AG09309 (cell line): Measurements from ENCODE around the gene ZNF445.

Experiments
- DNase-seq: peaks from one replicate; pipeline ENCODE4 v3.0.0-alpha.2; 2010; ENCODE audit warnings: low read depth
- H3K4me3 ChIP-seq: 2 replicates; pipeline ENCODE4 v1.5.1; 2011; ENCODE audit warnings: mild to moderate bottlenecking, low read depth, low read length, moderate library complexity; ENCODE audit not compliant: control insufficient read depth
- TF ChIP-seq, protein P1 (sequence below): IDR thresholded peaks from 2 replicates; pipeline ENCODE4 v1.5.1; 2011; ENCODE audit warnings: mild to moderate bottlenecking, low read depth, low read length, inconsistent platforms; ENCODE audit not compliant: insufficient read depth, control insufficient read depth; ENCODE audit errors: missing control alignments

The ZNF445 gene

GRCh38 chr3:44436181-44436580 lies 41.3 kb downstream of the ZNF445 start:
- DNase-seq: no peak
- H3K4me3 ChIP-seq: no peak overlapping the region

GRCh38 chr3:44434834-44435510 lies 42.5 kb downstream of the ZNF445 start:
- DNase-seq: no peak
- TF ChIP-seq, protein P1, sequence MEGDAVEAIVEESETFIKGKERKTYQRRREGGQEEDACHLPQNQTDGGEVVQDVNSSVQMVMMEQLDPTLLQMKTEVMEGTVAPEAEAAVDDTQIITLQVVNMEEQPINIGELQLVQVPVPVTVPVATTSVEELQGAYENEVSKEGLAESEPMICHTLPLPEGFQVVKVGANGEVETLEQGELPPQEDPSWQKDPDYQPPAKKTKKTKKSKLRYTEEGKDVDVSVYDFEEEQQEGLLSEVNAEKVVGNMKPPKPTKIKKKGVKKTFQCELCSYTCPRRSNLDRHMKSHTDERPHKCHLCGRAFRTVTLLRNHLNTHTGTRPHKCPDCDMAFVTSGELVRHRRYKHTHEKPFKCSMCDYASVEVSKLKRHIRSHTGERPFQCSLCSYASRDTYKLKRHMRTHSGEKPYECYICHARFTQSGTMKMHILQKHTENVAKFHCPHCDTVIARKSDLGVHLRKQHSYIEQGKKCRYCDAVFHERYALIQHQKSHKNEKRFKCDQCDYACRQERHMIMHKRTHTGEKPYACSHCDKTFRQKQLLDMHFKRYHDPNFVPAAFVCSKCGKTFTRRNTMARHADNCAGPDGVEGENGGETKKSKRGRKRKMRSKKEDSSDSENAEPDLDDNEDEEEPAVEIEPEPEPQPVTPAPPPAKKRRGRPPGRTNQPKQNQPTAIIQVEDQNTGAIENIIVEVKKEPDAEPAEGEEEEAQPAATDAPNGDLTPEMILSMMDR: no peak
- H3K4me3 ChIP-seq: no peak overlapping the region

More at GRCh38 chr3:44436181-44436580, 41.3 kb downstream of the ZNF445 start:
- TF ChIP-seq, protein P1: no peak

DNA sequence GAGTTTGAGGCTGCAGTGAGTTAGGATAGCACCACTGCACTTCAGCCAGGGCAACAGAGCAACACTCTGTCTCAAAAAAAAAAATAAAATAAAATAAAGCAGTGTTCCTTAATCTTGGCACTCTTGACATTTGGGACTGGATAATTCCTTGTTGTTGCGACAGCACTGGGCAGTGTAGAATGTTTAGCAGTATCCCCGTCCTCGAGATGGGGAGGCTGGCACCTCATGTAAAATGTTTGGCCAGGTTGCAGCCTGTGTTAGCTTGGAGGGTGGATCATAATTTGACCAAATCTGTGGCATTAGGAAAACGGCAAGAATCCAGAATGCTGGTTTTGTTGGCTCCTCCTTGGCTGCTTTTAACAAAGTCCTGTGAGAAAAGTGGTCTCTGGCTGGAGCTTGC lies 47.0 kb downstream of the ZNF445 start:
- TF ChIP-seq, protein P1: no peak
- no peak for DNase-seq
- no peak overlapping the region for H3K4me3 ChIP-seq

DNA sequence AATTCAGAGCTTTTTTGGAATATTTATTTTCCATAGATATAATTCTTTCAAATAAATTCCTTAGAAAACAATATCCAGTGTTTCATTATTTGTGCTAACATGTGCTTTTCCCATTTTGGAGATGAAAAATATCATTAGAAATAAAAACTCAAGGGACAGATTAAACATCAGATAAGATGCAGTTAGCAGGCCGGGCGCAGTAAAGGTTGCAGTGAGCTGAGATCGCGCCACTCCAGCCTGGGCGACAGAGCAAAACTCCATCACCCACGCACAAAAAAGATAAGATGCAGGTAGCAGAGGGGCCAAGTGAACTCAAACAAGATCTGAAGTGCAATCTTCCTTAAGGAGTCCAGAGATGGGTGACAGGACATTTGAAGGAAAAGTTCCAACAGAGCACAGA lies 48.0 kb downstream of the ZNF445 start:
- TF ChIP-seq, protein P1: no peak
- DNase-seq: no peak

DNA sequence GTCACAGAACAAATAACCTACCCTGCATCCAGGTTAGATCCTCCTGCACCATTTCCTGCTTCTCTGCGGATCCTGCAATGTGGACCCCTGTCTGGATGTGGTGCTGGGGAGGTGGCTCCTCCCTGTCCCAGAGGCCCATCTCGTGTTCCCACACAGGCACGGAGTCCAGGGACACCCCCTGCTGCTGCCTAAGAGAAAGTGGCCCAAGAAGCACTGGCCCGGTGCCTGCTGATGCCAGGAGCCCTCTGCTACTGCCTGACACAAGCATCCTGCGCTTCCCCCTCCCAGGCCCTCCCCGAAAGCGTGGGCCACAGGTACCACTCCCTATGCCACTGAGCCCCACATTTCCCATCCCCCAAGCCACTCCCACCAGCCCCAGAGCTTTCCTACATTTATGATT lies 48.6 kb downstream of the ZNF445 start:
- TF ChIP-seq, protein P1: no peak
- DNase-seq: no peak
- H3K4me3 ChIP-seq: no peak overlapping the region

More for the DNA sequence above, 48.0 kb downstream of the ZNF445 start:
- no peak overlapping the region for H3K4me3 ChIP-seq

DNA sequence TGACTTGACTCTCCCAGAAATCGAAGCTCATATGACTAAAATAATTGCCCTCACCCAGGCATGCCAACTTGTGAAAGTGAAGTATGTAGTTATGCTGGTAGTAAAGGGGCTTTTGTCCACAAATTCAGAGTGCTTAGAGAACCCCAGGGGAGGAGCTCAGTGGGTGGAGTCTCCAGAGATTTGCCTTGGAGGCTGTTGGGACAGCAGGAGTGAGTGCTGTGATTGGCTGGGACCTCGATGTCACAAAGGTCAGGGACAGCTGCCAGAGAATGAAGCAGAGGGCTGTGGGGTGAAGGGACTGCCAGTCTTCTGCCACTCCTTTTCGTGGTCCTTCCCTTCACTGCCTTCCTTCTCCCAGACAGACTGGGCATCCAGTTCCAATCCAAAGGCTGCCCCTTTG lies 49.8 kb downstream of the ZNF445 start:
- TF ChIP-seq, protein P1: no peak
- DNase-seq: no peak
- H3K4me3 ChIP-seq: no peak overlapping the region
